ENCODE results near the gene KIF25. TPM values are rescaled to one million over a fixed set of nuclear protein-coding genes. Genes with fewer than 3 reads are reported as not detected.

Gene KIF25
- total and polyA plus RNA-seq, 7 donors = 0.10 to 0.43 (median 0.20) TPM; not detected in 2

DNA sequence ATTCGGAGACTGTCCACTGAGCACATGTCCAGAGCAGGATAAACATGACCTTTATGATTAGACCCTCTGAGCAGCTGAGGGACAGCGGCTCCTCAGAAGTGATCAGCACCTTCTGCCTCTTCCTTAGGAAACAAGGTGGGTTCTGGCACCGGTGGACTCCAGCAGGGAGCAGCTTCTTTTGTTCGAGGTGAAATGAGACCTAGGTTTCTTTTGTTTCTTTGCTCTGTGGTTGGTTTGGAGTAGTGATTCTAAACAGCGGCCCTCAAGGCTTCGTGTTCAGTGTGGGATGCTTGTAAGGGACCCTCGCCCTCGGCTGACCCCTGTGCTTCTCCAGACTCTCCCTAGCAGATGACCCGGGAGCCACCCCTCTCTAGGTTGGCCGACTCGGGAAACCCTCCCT is 96.2 kb downstream of the KIF25 start:
- H3K36me3 ChIP-seq (ENCODE audit: insufficient read depth in 1 of 2, low read depth in 1 of 2) = no peaks in the 10 kb centered on the region
- DNase-seq (peak; percentile 6 to 32), ATAC-seq (no peak)
- no peak overlapping the region for H3K27ac ChIP-seq
- TF ChIP-seq, protein P1, sequence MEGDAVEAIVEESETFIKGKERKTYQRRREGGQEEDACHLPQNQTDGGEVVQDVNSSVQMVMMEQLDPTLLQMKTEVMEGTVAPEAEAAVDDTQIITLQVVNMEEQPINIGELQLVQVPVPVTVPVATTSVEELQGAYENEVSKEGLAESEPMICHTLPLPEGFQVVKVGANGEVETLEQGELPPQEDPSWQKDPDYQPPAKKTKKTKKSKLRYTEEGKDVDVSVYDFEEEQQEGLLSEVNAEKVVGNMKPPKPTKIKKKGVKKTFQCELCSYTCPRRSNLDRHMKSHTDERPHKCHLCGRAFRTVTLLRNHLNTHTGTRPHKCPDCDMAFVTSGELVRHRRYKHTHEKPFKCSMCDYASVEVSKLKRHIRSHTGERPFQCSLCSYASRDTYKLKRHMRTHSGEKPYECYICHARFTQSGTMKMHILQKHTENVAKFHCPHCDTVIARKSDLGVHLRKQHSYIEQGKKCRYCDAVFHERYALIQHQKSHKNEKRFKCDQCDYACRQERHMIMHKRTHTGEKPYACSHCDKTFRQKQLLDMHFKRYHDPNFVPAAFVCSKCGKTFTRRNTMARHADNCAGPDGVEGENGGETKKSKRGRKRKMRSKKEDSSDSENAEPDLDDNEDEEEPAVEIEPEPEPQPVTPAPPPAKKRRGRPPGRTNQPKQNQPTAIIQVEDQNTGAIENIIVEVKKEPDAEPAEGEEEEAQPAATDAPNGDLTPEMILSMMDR (IDR thresholded peaks at IDR 0.05) = no peak
- no peak overlapping the region for H3K4me3 ChIP-seq
- 84 to 92% (median 86%) methylated on average over 11 of the region's 11 CpGs for WGBS, 3 donors
- H3K4me1 ChIP-seq = no peaks in the 10 kb centered on the region
- intact Hi-C loops (cut with DNase I) = no loop called here
- H3K9me3 ChIP-seq = no peaks in the 10 kb centered on the region
- H3K27me3 ChIP-seq (ENCODE audit: insufficient read depth in 3 of 3, low read length in 2 of 3) = peaks cover 0 to 5% (median 0%) of the 10 kb centered on the region in 3 donors

Other genes starting within 250 kb of the KIF25 start
- 10 to 100 TPM; 32.9 to 35.6 (median 33.3) TPM for gene AFDN, start 170.8 kb upstream of the KIF25 start, total RNA-seq
- 10 to 100 TPM; 12.2 to 16.8 (median 14.6) TPM for gene AFDN, start 170.8 kb upstream of the KIF25 start, polyA plus RNA-seq
- gene FRMD1, start 81.5 kb downstream of the KIF25 start, total RNA-seq = 1 to 10 TPM in 1 of 4 donors, under 1 TPM in 3; 0.17 to 2.9 (median 0.29) TPM
- gene FRMD1, start 81.5 kb downstream of the KIF25 start, polyA plus RNA-seq = under 1 TPM; 0.01 to 0.77 (median 0.14) TPM